K562 (cell line): ENCODE measurements around the gene SREBF1. TPM values are rescaled to one million over a fixed set of nuclear protein-coding genes. Genes with fewer than 3 reads are reported as not detected.

Source experiments
- ATAC-seq: fragments of 200-7000 bp; cut with Tn5 transposase; 3 replicates; pipeline ENCODE4 v1.9.1; 2020; ENCODE audit warnings: moderate library complexity
- BruUV-seq: library from RNA; stranded (reverse); fragments of 400-500 nt; replicated peaks from 2 replicates; lab custom pipeline; 2021; lab: Mats Ljungman, UMichigan
- CTCF ChIA-PET: fragments of 300-600 bp; formaldehyde crosslinking; extraction: SDS; loops from one replicate; lab custom pipeline; 2021; ENCODE audit warnings: low intra/inter-chr PET ratio; lab: Yijun Ruan, JAX
- POLR2A ChIA-PET: fragments of 300-600, 350-650 bp; sonication (Branson Sonifier 250); formaldehyde crosslinking; extraction: SDS; loops from one replicate; lab custom pipeline; 2021; ENCODE audit warnings: antibody characterized with exemption, inconsistent platforms; lab: Yijun Ruan, JAX
- DNase-seq, 4 experiments: peaks; one replicate each; pipeline versions ENCODE4 v3.0.0 to v3.0.0-alpha.2; 2011 to 2018; ENCODE audit warnings: low spot score in 3 of 4, mixed read lengths in 3 of 4; ENCODE audit errors: extremely low read depth in 1 of 4
- FAIRE-seq: peaks from 2 replicates; lab custom pipeline; 2011; peaks lifted over from hg19 to GRCh38; lab: Jason Lieb, UNC
- H2AFZ ChIP-seq: 2 replicates; pipeline ENCODE4 v1.6.0; 2011; ENCODE audit warnings: low read depth, low read length, control low read depth, inconsistent platforms
- H3K27ac ChIP-seq: fragments of 200-600 bp; 3 replicates; pipeline ENCODE4 v1.8.0; 2011; ENCODE audit warnings: low read depth, mild to moderate bottlenecking, control low read depth, inconsistent platforms, low read length, moderate library complexity, mixed read lengths; ENCODE audit errors: extremely low read depth
- H3K27me3 ChIP-seq, 2 experiments: fragments of 300-600 bp in 1 of 2; 2 replicates in 1 of 2; 3 replicates in 1 of 2; pipeline versions ENCODE4 v1.6.0 to v1.8.0; 2011; ENCODE audit warnings: inconsistent platforms in 2 of 2, low read length in 2 of 2, mild to moderate bottlenecking in 1 of 2, mixed read lengths in 1 of 2, moderate library complexity in 1 of 2; ENCODE audit not compliant: control insufficient read depth in 2 of 2, insufficient read depth in 2 of 2
- H3K36me3 ChIP-seq: fragments of 300-600 bp; 3 replicates; pipeline ENCODE4 v1.8.0; 2011; ENCODE audit warnings: mild to moderate bottlenecking, low read length, inconsistent platforms; ENCODE audit not compliant: control insufficient read depth, insufficient read depth
- H3K4me1 ChIP-seq, 2 experiments: fragments of 200-600 bp in 1 of 2; replicated peaks in 1 of 2; 2 replicates in 1 of 2; 3 replicates in 1 of 2; pipeline versions ENCODE4 v1.5.1 to v1.8.0; 2011; ENCODE audit warnings: inconsistent platforms in 2 of 2, low read length in 2 of 2, mild to moderate bottlenecking in 1 of 2, mixed read lengths in 1 of 2, moderate library complexity in 1 of 2; ENCODE audit not compliant: control insufficient read depth in 2 of 2, insufficient read depth in 2 of 2
- H3K4me2 ChIP-seq: 2 replicates; pipeline ENCODE4 v1.6.1; 2011; ENCODE audit warnings: low read length, control low read depth, inconsistent platforms, mixed read lengths; ENCODE audit not compliant: insufficient read depth
- H3K4me3 ChIP-seq: fragments of 200-600 bp; sonication (generic), shearing (Covaris generic); 2 replicates; pipeline ENCODE4 v1.5.1; 2016; ENCODE audit warnings: control low read depth, inconsistent platforms
- H3K79me2 ChIP-seq: fragments of 200-600 bp; 3 replicates; pipeline ENCODE4 v1.8.0; 2011; ENCODE audit warnings: low read length, inconsistent platforms; ENCODE audit not compliant: control insufficient read depth, insufficient read depth
- H3K9ac ChIP-seq, 2 experiments: 2 replicates each; pipeline versions ENCODE4 v1.6.0 to v1.6.1; 2011; ENCODE audit warnings: low read depth in 2 of 2, low read length in 2 of 2, control low read depth in 1 of 2, inconsistent platforms in 1 of 2, mild to moderate bottlenecking in 1 of 2, mixed read lengths in 1 of 2; ENCODE audit not compliant: insufficient read depth in 1 of 2
- H3K9me1 ChIP-seq: one replicate; pipeline ENCODE4 v1.6.0; 2011; ENCODE audit warnings: inconsistent platforms, mild to moderate bottlenecking, low read length, moderate library complexity; ENCODE audit not compliant: control insufficient read depth, insufficient read depth
- H3K9me3 ChIP-seq: replicated peaks from 2 replicates; pipeline ENCODE4 v1.5.1; 2011; ENCODE audit warnings: low read depth, low read length, inconsistent platforms; ENCODE audit not compliant: control insufficient read depth, insufficient read depth
- H4K20me1 ChIP-seq: replicated peaks from 2 replicates; pipeline ENCODE4 v1.6.1; 2011; ENCODE audit warnings: low read length, inconsistent platforms, mixed read lengths; ENCODE audit not compliant: control insufficient read depth, insufficient read depth
- BHLHE40 ChIP-seq: IDR thresholded peaks from 2 replicates; pipeline ENCODE4 v1.6.1; 2011; ENCODE audit warnings: low read length, improper control_type of control experiment
- CBFA2T2 ChIP-seq: fragments of 450-650 bp; conservative IDR thresholded peaks from 2 replicates; pipeline ENCODE4 v1.6.1; 2017; ENCODE audit warnings: mild to moderate bottlenecking
- CBX3 ChIP-seq, 2 experiments: IDR thresholded peaks; 1 replicate in 1 of 2; 2 replicates in 1 of 2; pipeline ENCODE4 v1.6.1; 2012; ENCODE audit warnings: inconsistent platforms in 2 of 2, low read length in 2 of 2, borderline replicate concordance in 1 of 2, control low read depth in 1 of 2
- DMBX1 ChIP-seq: fragments of 250-450 bp; sonication (Bioruptor Pico); IDR thresholded peaks from 2 replicates; pipeline ENCODE4 v1.8.0; 2022; ENCODE audit warnings: inconsistent platforms, mild to moderate bottlenecking, moderate library complexity, borderline replicate concordance
- KDM4B ChIP-seq, 2 experiments: fragments of 450-650 bp in 1 of 2; sonication (generic) in 1 of 2; IDR thresholded peaks; 2 replicates each; pipeline ENCODE4 v1.6.1; 2016 to 2017; ENCODE audit warnings: borderline replicate concordance in 2 of 2, antibody characterized with exemption in 1 of 2, low read depth in 1 of 2, mild to moderate bottlenecking in 1 of 2
- NR2C2 ChIP-seq, 2 experiments: fragments of 200-800 bp in 1 of 2; sonication (Bioruptor generic) in 1 of 2; sonication (generic) in 1 of 2; formaldehyde crosslinking in 1 of 2; IDR thresholded peaks; 2 replicates each; pipeline versions ENCODE4 v1.6.1 to v1.8.0; 2016 to 2022; ENCODE audit warnings: mild to moderate bottlenecking in 1 of 2, missing compliant biosample characterization in 1 of 2, missing genetic modification characterization in 1 of 2, missing genetic modification reagents in 1 of 2
- RAD51 ChIP-seq: fragments of 450-650 bp; IDR thresholded peaks from 2 replicates; pipeline ENCODE4 v1.7.1; 2016; ENCODE audit warnings: low read depth, mild to moderate bottlenecking, borderline replicate concordance
- ZKSCAN1 ChIP-seq: fragments of 150-350 bp; IDR thresholded peaks from 2 replicates; pipeline ENCODE4 v1.6.1; 2016; ENCODE audit warnings: low read depth, low read length
- ZNF354B ChIP-seq: fragments of 250-450 bp; sonication (Bioruptor Pico); IDR thresholded peaks from 2 replicates; pipeline ENCODE4 v1.4.0; 2020
- WGBS: fragments of 100-300 bp; shearing (Covaris generic); methylation state at CpG from one replicate; pipeline ENCODE4 v1.1.6; 2016; ENCODE audit warnings: low coverage, mixed read lengths; ENCODE audit not compliant: insufficient coverage; ENCODE audit errors: missing lambda C conversion rate; 5-methylcytosine and 5-hydroxymethylcytosine counted together
- in situ Hi-C: fragments of 300-500 bp; cut with MboI; formaldehyde crosslinking; loops from 4 replicates; pipeline ENCODE4 v1.15.0; 2018; ENCODE audit warnings: inconsistent platforms, mixed read lengths
- intact Hi-C: fragments of 100-400 bp; cut with micrococcal nuclease; formaldehyde crosslinking; loops from 2 replicates; pipeline ENCODE4 v1.14.2; 2022
- polyA plus RNA-seq, 8 experiments: library from polyadenylated mRNA; depleted of rRNA in 4 of 8; stranded (reverse) in 5 of 8; unstranded in 3 of 8; fragments of >200 nt; fragmentation: Nextera tagmentation in 2 of 8; fragmentation: Illumina TruSeq in 1 of 8; extraction: Ambion mirVana in 2 of 8; extraction: Trizol in 1 of 8; gene quantifications; 2 replicates each; pipeline versions ENCODE4 v1.2.1 to v1.2.3, GENCODE V29; 2011 to 2014; ENCODE audit warnings: inconsistent platforms in 1 of 8, missing spikeins in 1 of 8
- total RNA-seq, 7 experiments: library from RNA; depleted of rRNA in 6 of 7; stranded (reverse); fragments of >200 nt in 6 of 7; fragmentation: Illumina TruSeq in 2 of 7; extraction: Trizol in 2 of 7; gene quantifications; 2 replicates each; pipeline versions ENCODE4 v1.2.1 to v1.2.3, GENCODE V29; 2011 to 2021; ENCODE audit warnings: low replicate concordance in 1 of 7
- TF ChIP-seq, protein P1 (sequence below), 3 experiments: fragments of 200-800 bp in 1 of 3; fragments of 250-450 bp in 1 of 3; fragments of 450-650 bp in 1 of 3; sonication (Bioruptor Pico) in 1 of 3; sonication (Bioruptor generic) in 1 of 3; formaldehyde crosslinking in 1 of 3; IDR thresholded peaks; 2 replicates each; pipeline versions ENCODE4 v1.6.1 to v1.8.0; 2016 to 2022; ENCODE audit warnings: mild to moderate bottlenecking in 2 of 3, missing genetic modification characterization in 2 of 3, missing compliant biosample characterization in 1 of 3, moderate library complexity in 1 of 3
- TF ChIP-seq, protein P2 (sequence below): sonication (generic); formaldehyde crosslinking; IDR thresholded peaks from 2 replicates; pipeline ENCODE4 v1.9.0; 2022; ENCODE audit warnings: mild to moderate bottlenecking, missing genetic modification reagents
- TF ChIP-seq, protein P3 (sequence below): fragments of 450-650 bp; IDR thresholded peaks from 2 replicates; pipeline ENCODE4 v1.6.1; 2016; ENCODE audit warnings: antibody characterized with exemption
- TF ChIP-seq, protein P4 (sequence below): sonication (generic); formaldehyde crosslinking; IDR thresholded peaks from 2 replicates; pipeline ENCODE4 v1.8.0; 2022; ENCODE audit warnings: mild to moderate bottlenecking, missing genetic modification reagents

Gene SREBF1
- total and polyA plus RNA-seq, 9 of the 15 experiments (the other 6 are each of a cell fraction or from before 2014, with no cell fraction given) = 1.6 to 169 (median 69.4) TPM

DNA sequence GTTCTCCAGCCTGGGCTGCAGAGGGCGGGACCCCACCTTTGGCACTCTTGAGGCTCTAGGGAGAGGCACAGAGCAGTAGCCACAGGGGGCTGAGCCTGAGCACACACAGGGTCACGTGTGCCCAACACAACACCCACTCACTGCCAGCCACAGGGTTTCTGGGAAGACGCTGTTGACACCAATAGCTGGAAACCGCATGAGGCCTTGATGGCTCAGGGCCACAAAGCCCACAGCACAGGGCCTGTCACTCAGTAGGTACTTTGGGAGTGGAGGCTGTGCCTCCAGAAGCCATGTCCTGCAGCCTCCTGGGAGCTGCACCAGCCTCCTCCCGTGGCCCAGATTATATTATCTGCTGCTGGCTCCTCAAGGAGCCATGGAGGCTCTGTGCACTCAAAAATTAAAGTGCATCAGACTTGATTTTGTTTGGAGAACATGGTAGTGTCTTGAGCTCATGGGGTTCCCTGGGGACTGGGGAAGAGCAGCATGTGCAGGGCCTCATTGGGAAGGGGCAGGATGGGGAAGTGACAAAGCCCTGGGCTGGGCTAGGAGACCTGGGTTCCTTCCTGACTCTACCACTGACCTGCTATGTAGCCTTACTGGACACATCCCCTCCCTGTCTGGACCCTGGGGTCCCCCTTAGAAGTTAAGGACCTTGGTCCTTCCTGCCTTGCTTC is 12.5 kb upstream of the SREBF1 start:
- Histone ChIP-seq H3K4me3 (no peak overlapping the region), H3K9me3 (no peaks in the 10 kb centered on the region), H3K9ac (peak overlapping the region; percentile 64 to 76), H3K9me1 (no peaks in the 10 kb centered on the region), H2AFZ (peak overlapping the region; percentile 84), H4K20me1 (no peaks in the 10 kb centered on the region), H3K27me3 (no peaks in the 10 kb centered on the region), H3K79me2 (no peaks in the 10 kb centered on the region), H3K4me1 (peaks cover 40 to 71% of the 10 kb centered on the region in 2 experiments), H3K27ac (peak overlapping the region; percentile 94), H3K4me2 (peak overlapping the region; percentile 44; the same call in 1 of the 2 replicates), H3K36me3 (no peaks in the 10 kb centered on the region)
- in situ Hi-C loops (no loop called here), intact Hi-C loops (no loop called here)
- POLR2A ChIA-PET = interaction anchor here (0.7 to 5.7 kb wide), 4 partner anchors 9 to 172 kb away, joined by 3 to 39 read pairs (median 9); partner anchors contain the start of gene SREBF1
- BruUV-seq = no TSS peak
- FAIRE-seq (peak; percentile 80), DNase-seq (peak; percentile 48 to 74 (median 52)), ATAC-seq (peak; percentile 48)
- 30% methylated on average over 2 of the region's 5 CpGs for WGBS
- CTCF ChIA-PET = no interaction called here
- no peak for TF ChIP-seq ZNF354B (CRISPR knock-in tag)
- TF ChIP-seq NR2C2 (CRISPR knock-in tag; IDR thresholded peaks at IDR 0.05) = no peak
- peak; percentile 47; the same call in 1 of the 2 replicates for TF ChIP-seq NR2C2 (tag; IDR thresholded peaks at IDR 0.05)
- TF ChIP-seq, protein P1, sequence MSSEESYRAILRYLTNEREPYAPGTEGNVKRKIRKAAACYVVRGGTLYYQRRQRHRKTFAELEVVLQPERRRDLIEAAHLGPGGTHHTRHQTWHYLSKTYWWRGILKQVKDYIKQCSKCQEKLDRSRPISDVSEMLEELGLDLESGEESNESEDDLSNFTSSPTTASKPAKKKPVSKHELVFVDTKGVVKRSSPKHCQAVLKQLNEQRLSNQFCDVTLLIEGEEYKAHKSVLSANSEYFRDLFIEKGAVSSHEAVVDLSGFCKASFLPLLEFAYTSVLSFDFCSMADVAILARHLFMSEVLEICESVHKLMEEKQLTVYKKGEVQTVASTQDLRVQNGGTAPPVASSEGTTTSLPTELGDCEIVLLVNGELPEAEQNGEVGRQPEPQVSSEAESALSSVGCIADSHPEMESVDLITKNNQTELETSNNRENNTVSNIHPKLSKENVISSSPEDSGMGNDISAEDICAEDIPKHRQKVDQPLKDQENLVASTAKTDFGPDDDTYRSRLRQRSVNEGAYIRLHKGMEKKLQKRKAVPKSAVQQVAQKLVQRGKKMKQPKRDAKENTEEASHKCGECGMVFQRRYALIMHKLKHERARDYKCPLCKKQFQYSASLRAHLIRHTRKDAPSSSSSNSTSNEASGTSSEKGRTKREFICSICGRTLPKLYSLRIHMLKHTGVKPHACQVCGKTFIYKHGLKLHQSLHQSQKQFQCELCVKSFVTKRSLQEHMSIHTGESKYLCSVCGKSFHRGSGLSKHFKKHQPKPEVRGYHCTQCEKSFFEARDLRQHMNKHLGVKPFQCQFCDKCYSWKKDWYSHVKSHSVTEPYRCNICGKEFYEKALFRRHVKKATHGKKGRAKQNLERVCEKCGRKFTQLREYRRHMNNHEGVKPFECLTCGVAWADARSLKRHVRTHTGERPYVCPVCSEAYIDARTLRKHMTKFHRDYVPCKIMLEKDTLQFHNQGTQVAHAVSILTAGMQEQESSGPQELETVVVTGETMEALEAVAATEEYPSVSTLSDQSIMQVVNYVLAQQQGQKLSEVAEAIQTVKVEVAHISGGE (CRISPR knock-in tag; IDR thresholded peaks at IDR 0.05) = peak in 1 of 3 experiments; percentile 15; a peak in 1 of 6 replicates
- TF ChIP-seq, protein P2, sequence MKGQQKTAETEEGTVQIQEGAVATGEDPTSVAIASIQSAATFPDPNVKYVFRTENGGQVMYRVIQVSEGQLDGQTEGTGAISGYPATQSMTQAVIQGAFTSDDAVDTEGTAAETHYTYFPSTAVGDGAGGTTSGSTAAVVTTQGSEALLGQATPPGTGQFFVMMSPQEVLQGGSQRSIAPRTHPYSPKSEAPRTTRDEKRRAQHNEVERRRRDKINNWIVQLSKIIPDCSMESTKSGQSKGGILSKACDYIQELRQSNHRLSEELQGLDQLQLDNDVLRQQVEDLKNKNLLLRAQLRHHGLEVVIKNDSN (CRISPR knock-in tag) = peak; percentile 66
- peak; percentile 35; the same call in 1 of the 2 replicates for TF ChIP-seq CBFA2T2
- no peak for TF ChIP-seq KDM4B (IDR thresholded peaks at IDR 0.05; ENCODE audit: borderline replicate concordance in 2 of 2, low read depth in 1 of 2)
- peak; percentile 81 for TF ChIP-seq ZKSCAN1
- peak; percentile 24; the same call in 1 of the 2 replicates for TF ChIP-seq DMBX1 (CRISPR knock-in tag)
- TF ChIP-seq, protein P3, sequence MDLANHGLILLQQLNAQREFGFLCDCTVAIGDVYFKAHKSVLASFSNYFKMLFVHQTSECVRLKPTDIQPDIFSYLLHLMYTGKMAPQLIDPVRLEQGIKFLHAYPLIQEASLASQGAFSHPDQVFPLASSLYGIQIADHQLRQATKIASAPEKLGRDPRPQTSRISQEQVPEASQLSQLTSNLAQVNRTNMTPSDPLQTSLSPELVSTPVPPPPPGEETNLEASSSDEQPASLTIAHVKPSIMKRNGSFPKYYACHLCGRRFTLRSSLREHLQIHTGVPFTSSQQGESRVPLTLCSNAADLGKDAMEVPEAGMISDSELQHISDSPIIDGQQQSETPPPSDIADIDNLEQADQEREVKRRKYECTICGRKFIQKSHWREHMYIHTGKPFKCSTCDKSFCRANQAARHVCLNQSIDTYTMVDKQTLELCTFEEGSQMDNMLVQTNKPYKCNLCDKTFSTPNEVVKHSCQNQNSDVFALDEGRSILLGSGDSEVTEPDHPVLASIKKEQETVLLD = no peak
- peak in 1 of 2 experiments; percentile 60; a peak in 1 of 3 replicates for TF ChIP-seq CBX3 (IDR thresholded peaks at IDR 0.05; ENCODE audit: borderline replicate concordance in 1 of 2, low read length in 2 of 2)
- peak; percentile 56; the same call in 1 of the 2 replicates for TF ChIP-seq RAD51
- peak; percentile 80 for TF ChIP-seq BHLHE40
- TF ChIP-seq, protein P4, sequence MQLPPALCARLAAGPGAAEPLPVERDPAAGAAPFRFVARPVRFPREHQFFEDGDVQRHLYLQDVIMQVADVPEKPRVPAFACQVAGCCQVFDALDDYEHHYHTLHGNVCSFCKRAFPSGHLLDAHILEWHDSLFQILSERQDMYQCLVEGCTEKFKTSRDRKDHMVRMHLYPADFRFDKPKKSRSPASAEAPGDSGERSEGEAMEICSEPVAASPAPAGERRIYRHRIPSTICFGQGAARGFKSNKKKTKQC (CRISPR knock-in tag) = no peak
